H9 (cell line): Measurements from ENCODE around the gene SHISA7. TPM values are rescaled to one million over a fixed set of nuclear protein-coding genes. Genes with fewer than 3 reads are reported as not detected.
A peak's percentile ranks its signal among the peaks of the same experiment; 100 is the strongest.
"Not testable (repeated sequence)": the region's sequence is repeated elsewhere in the genome, so short reads cannot be mapped to it uniquely, and the experiment has no call there.

Source experiments
- DNase-seq: peaks from one replicate; pipeline ENCODE4 v3.0.0-alpha.2; 2017
- H2AFZ ChIP-seq: one replicate; pipeline ENCODE4 v1.6.1; 2013; ENCODE audit warnings: mild to moderate bottlenecking, low read length, control low read depth, moderate library complexity
- H2AK5ac ChIP-seq: 2 replicates; pipeline ENCODE4 v1.6.1; 2013; ENCODE audit warnings: low read length, control low read depth, mixed read lengths; ENCODE audit not compliant: insufficient read length
- H2BK120ac ChIP-seq: one replicate; pipeline ENCODE4 v1.6.1; 2013; ENCODE audit warnings: low read depth, mild to moderate bottlenecking, low read length, control low read depth, inconsistent platforms; ENCODE audit not compliant: poor library complexity, severe bottlenecking
- H2BK12ac ChIP-seq: 2 replicates; pipeline ENCODE4 v1.6.1; 2013; ENCODE audit warnings: low read length, control low read depth, mixed read lengths, low read depth; ENCODE audit not compliant: insufficient read length
- H2BK15ac ChIP-seq: 2 replicates; pipeline ENCODE4 v1.6.1; 2013; ENCODE audit warnings: low read depth, low read length, control low read depth
- H2BK20ac ChIP-seq: one replicate; pipeline ENCODE4 v1.6.1; 2013; ENCODE audit warnings: low read depth, mild to moderate bottlenecking, low read length, control low read depth, inconsistent platforms; ENCODE audit not compliant: poor library complexity, severe bottlenecking
- H2BK5ac ChIP-seq: 2 replicates; pipeline ENCODE4 v1.6.1; 2013; ENCODE audit warnings: low read length, control low read depth, mixed read lengths; ENCODE audit not compliant: insufficient read length
- H3K14ac ChIP-seq: 2 replicates; pipeline ENCODE4 v1.6.1; 2013; ENCODE audit warnings: low read length, control low read depth; ENCODE audit not compliant: insufficient read depth
- H3K18ac ChIP-seq: 2 replicates; pipeline ENCODE4 v1.6.1; 2013; ENCODE audit warnings: low read depth, mild to moderate bottlenecking, mixed read lengths, low read length, control low read depth; ENCODE audit not compliant: insufficient read length
- H3K23ac ChIP-seq: 2 replicates; pipeline ENCODE4 v1.6.1; 2013; ENCODE audit warnings: low read length, control low read depth, mixed read lengths, low read depth; ENCODE audit not compliant: insufficient read length
- H3K23me2 ChIP-seq: 2 replicates; pipeline ENCODE4 v1.6.1; 2013; ENCODE audit warnings: low read depth, mild to moderate bottlenecking, mixed read lengths, low read length, control low read depth; ENCODE audit not compliant: insufficient read length, poor library complexity, severe bottlenecking
- H3K27ac ChIP-seq: 2 replicates; pipeline ENCODE4 v1.5.1; 2013; ENCODE audit warnings: low read length, control low read depth, mixed read lengths, low read depth; ENCODE audit not compliant: insufficient read length
- H3K27me3 ChIP-seq: 2 replicates; pipeline ENCODE4 v1.6.1; 2013; ENCODE audit warnings: low read length, control low read depth, inconsistent platforms; ENCODE audit not compliant: insufficient read depth
- H3K4ac ChIP-seq: 2 replicates; pipeline ENCODE4 v1.6.1; 2013; ENCODE audit warnings: low read depth, mild to moderate bottlenecking, control low read depth, inconsistent platforms, low read length, moderate library complexity
- H3K4me1 ChIP-seq: 2 replicates; pipeline ENCODE4 v1.6.1; 2013; ENCODE audit warnings: low read length, control low read depth, inconsistent platforms; ENCODE audit not compliant: insufficient read depth
- H3K4me2 ChIP-seq: 2 replicates; pipeline ENCODE4 v1.6.1; 2013; ENCODE audit warnings: low read length, control low read depth, mixed read lengths; ENCODE audit not compliant: insufficient read length, insufficient read depth
- H3K56ac ChIP-seq: 2 replicates; pipeline ENCODE4 v1.6.1; 2013; ENCODE audit warnings: low read depth, mild to moderate bottlenecking, mixed read lengths, low read length, control low read depth; ENCODE audit not compliant: insufficient read length
- H3K79me1 ChIP-seq: 2 replicates; pipeline ENCODE4 v1.6.1; 2013; ENCODE audit warnings: low read depth, mild to moderate bottlenecking, moderate library complexity, low read length, control low read depth, inconsistent platforms; ENCODE audit not compliant: insufficient read depth, poor library complexity, severe bottlenecking
- H3K79me2 ChIP-seq: 2 replicates; pipeline ENCODE4 v1.6.1; 2013; ENCODE audit warnings: low read length, control low read depth, inconsistent platforms; ENCODE audit not compliant: insufficient read depth
- H3K9ac ChIP-seq: 2 replicates; pipeline ENCODE4 v1.6.1; 2013; ENCODE audit warnings: low read length, control low read depth, mixed read lengths; ENCODE audit not compliant: insufficient read length; ENCODE audit errors: extremely low read depth
- H3K9me3 ChIP-seq: one replicate; pipeline ENCODE4 v1.6.1; 2013; ENCODE audit warnings: low read depth, low read length, inconsistent platforms; ENCODE audit not compliant: control insufficient read depth
- H3T11ph ChIP-seq: one replicate; pipeline ENCODE4 v1.6.1; 2013; ENCODE audit warnings: mild to moderate bottlenecking, low read length, control low read depth, inconsistent platforms
- H4K20me1 ChIP-seq: one replicate; pipeline ENCODE4 v1.6.1; 2013; ENCODE audit not compliant: control insufficient read depth, insufficient read length, insufficient read depth
- H4K5ac ChIP-seq: 2 replicates; pipeline ENCODE4 v1.6.1; 2013; ENCODE audit warnings: low read depth, mild to moderate bottlenecking, mixed read lengths, low read length, control low read depth; ENCODE audit not compliant: insufficient read length
- H4K8ac ChIP-seq: replicated peaks from 2 replicates; pipeline ENCODE4 v1.6.1; 2013; ENCODE audit warnings: low read length, control low read depth, mixed read lengths, low read depth; ENCODE audit not compliant: insufficient read length
- H4K91ac ChIP-seq: 2 replicates; pipeline ENCODE4 v1.6.1; 2013; ENCODE audit warnings: low read depth, mild to moderate bottlenecking, moderate library complexity, mixed read lengths, low read length, control low read depth; ENCODE audit not compliant: insufficient read length
- H3K27ac Mint-ChIP-seq, 3 experiments: 2 replicates in 2 of 3; 3 replicates in 1 of 3; pipeline ENCODE4 v1.8.0; 2020 to 2021; ENCODE audit warnings: mixed read lengths in 3 of 3, mild to moderate bottlenecking in 1 of 3, moderate library complexity in 1 of 3
- H3K27me3 Mint-ChIP-seq: 2 replicates; pipeline ENCODE4 v1.8.0; 2021; ENCODE audit warnings: low read depth, mild to moderate bottlenecking, moderate library complexity, mixed read lengths
- H3K36me3 Mint-ChIP-seq, 3 experiments: 2 replicates in 2 of 3; 3 replicates in 1 of 3; pipeline ENCODE4 v1.8.0; 2020 to 2021; ENCODE audit warnings: low read depth in 3 of 3, mixed read lengths in 3 of 3; ENCODE audit not compliant: insufficient read depth in 1 of 3
- H3K4me1 Mint-ChIP-seq, 2 experiments: 2 replicates each; pipeline ENCODE4 v1.8.0; 2020; ENCODE audit warnings: mixed read lengths in 2 of 2
- H3K4me3 Mint-ChIP-seq, 2 experiments: 2 replicates in 1 of 2; 3 replicates in 1 of 2; pipeline ENCODE4 v1.8.0; 2020 to 2021; ENCODE audit warnings: mild to moderate bottlenecking in 2 of 2, mixed read lengths in 2 of 2, moderate library complexity in 1 of 2
- H3K9me3 Mint-ChIP-seq, 2 experiments: 2 replicates in 1 of 2; 3 replicates in 1 of 2; pipeline ENCODE4 v1.8.0; 2020; ENCODE audit warnings: mild to moderate bottlenecking in 2 of 2, mixed read lengths in 2 of 2, moderate library complexity in 1 of 2
- WGBS: extraction: QIAGEN DNeasy Blood & Tissue Kit; methylation state at CpG from one replicate; pipeline ENCODE4 v1.1.7; 2013; ENCODE audit warnings: missing lambda C conversion rate, low lambda C conversion rate, mixed read lengths; ENCODE audit not compliant: insufficient read length; ENCODE audit errors: extremely low coverage; 5-methylcytosine and 5-hydroxymethylcytosine counted together
- total RNA-seq: library from RNA; stranded (reverse); gene quantifications from 2 replicates; pipeline ENCODE4 v1.2.1, GENCODE V29; 2021
- TF ChIP-seq, protein P1 (sequence below): fragments of 200-600 bp; sonication (generic); conservative IDR thresholded peaks from 3 replicates; pipeline ENCODE4 v1.8.0; 2021; ENCODE audit warnings: antibody characterized with exemption, mild to moderate bottlenecking

Gene SHISA7
- total RNA-seq, 1 experiment from 2014 or later = 0.31 TPM

- Histone ChIP-seq H2BK12ac (no peak overlapping the region), H3K79me1 (peaks cover 7% of the 10 kb centered on the region), H3K4me2 (no peak overlapping the region), H3K9me3 (no peaks in the 10 kb centered on the region), H4K8ac (no peak overlapping the region), H3K9ac (no peak overlapping the region), H3K14ac (no peak overlapping the region), H2BK120ac (no peak overlapping the region), H4K91ac (no peak overlapping the region), H3K18ac (no peak overlapping the region), H2AFZ (no peak overlapping the region), H4K5ac (no peak overlapping the region), H3K56ac (no peak overlapping the region), H3K4ac (no peak overlapping the region), H3K23ac (no peak overlapping the region), H3K4me1 (no peaks in the 10 kb centered on the region; the same call in 1 of the 2 replicates), H3K79me2 (peaks cover 14% of the 10 kb centered on the region; the same call in 1 of the 2 replicates), H2BK5ac (no peak overlapping the region), H3T11ph (no peak overlapping the region), H4K20me1 (no peaks in the 10 kb centered on the region), H3K23me2 (peaks cover 4% of the 10 kb centered on the region), H3K27me3 (no peaks in the 10 kb centered on the region), H2BK20ac (no peak overlapping the region), H2BK15ac (no peak overlapping the region), H2AK5ac (no peak overlapping the region), H3K27ac (no peak overlapping the region)
- WGBS = no CpG with 5 or more reads among the region's 2 CpGs
- H3K4me3 Mint-ChIP-seq = peak overlapping the region in 1 of 2 experiments; percentile 35; a peak in 1 of 5 replicates
- H3K36me3 Mint-ChIP-seq = peaks cover 46 to 62% (median 57%) of the 10 kb centered on the region in 3 experiments
- no peaks in the 10 kb centered on the region; a peak in 1 of 5 replicates for H3K9me3 Mint-ChIP-seq
- TF ChIP-seq, protein P1, sequence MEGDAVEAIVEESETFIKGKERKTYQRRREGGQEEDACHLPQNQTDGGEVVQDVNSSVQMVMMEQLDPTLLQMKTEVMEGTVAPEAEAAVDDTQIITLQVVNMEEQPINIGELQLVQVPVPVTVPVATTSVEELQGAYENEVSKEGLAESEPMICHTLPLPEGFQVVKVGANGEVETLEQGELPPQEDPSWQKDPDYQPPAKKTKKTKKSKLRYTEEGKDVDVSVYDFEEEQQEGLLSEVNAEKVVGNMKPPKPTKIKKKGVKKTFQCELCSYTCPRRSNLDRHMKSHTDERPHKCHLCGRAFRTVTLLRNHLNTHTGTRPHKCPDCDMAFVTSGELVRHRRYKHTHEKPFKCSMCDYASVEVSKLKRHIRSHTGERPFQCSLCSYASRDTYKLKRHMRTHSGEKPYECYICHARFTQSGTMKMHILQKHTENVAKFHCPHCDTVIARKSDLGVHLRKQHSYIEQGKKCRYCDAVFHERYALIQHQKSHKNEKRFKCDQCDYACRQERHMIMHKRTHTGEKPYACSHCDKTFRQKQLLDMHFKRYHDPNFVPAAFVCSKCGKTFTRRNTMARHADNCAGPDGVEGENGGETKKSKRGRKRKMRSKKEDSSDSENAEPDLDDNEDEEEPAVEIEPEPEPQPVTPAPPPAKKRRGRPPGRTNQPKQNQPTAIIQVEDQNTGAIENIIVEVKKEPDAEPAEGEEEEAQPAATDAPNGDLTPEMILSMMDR = no peak
- peaks cover 8% of the 10 kb centered on the region for H3K27me3 Mint-ChIP-seq
- no peak for DNase-seq
- peak overlapping the region in 1 of 3 experiments; percentile 92; a peak in 2 of 7 replicates for H3K27ac Mint-ChIP-seq
- H3K4me1 Mint-ChIP-seq = peaks cover 22 to 40% of the 10 kb centered on the region in 2 experiments
Observed at GRCh38 chr19:55402509-55402908, 40.6 kb downstream of the SHISA7 start.

DNA sequence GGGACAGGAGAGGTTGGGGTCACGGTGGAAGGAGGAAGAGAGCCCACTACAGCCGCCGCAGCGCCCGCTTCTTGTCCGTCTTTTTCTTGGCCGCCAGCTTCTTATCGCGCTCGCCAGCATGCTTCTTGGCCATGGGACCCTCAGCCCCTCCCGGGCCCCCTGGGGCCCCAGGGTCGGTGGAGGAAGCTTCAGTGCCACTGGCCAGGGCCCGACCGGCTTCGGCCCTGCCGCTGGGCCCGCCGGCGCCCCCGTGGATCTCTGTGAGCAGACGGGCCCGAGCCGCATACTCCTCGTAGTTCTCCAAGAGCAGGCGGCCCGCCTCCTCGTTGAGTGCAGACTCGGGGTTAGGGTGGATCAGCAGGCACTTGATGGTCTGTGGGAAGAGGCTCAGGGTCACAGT, 41.7 kb downstream of the SHISA7 start:
- not testable (repeated sequence) for H3K27ac ChIP-seq, H3K4me1 ChIP-seq, H3K23me2 ChIP-seq, H2BK15ac ChIP-seq, H3K18ac ChIP-seq, H4K5ac ChIP-seq, H3K23ac ChIP-seq, H2BK12ac ChIP-seq, H3K56ac ChIP-seq, H3K27me3 ChIP-seq, H4K8ac ChIP-seq, H3K9me3 ChIP-seq, H3T11ph ChIP-seq, H3K79me2 ChIP-seq, H3K14ac ChIP-seq, H2BK20ac ChIP-seq, H3K4ac ChIP-seq, H3K4me3 Mint-ChIP-seq, H2BK5ac ChIP-seq, H2AFZ ChIP-seq, H3K9ac ChIP-seq, H3K4me2 ChIP-seq, H4K20me1 ChIP-seq, H2AK5ac ChIP-seq, H3K27me3 Mint-ChIP-seq, H2BK120ac ChIP-seq, H3K9me3 Mint-ChIP-seq, DNase-seq, H3K79me1 ChIP-seq, H4K91ac ChIP-seq
- H3K4me1 Mint-ChIP-seq = peaks cover 18 to 35% of the 10 kb centered on the region in 2 experiments
- H3K36me3 Mint-ChIP-seq = peaks cover 41 to 57% (median 51%) of the 10 kb centered on the region in 3 experiments
- peak overlapping the region in 1 of 3 experiments; percentile 92; a peak in 2 of 7 replicates for H3K27ac Mint-ChIP-seq
- WGBS = no CpG with 5 or more reads among the region's 28 CpGs
